Measurements from ENCODE around the gene DSCAML1.

DSCAML1 gene

GRCh38 chr11:117443266-117444186, 353.5 kb downstream of the DSCAML1 start:
- DNase-seq (ENCODE audit: low spot score), result peak; percentile 59
- no CpG with 5 or more reads among the region's 38 CpGs for WGBS, 2 donors (ENCODE audit: extremely low coverage in 2 of 2, insufficient read length in 2 of 2, insufficient replicate concordance in 1 of 2)
- H3K27me3 ChIP-seq (ENCODE audit: control insufficient read depth in 3 of 3, insufficient read depth in 3 of 3, low read depth in 1 of 3, low read length in 3 of 3), result peaks cover 0 to 37% (median 7%) of the 10 kb centered on the region in 3 experiments
- H2BK5ac ChIP-seq (ENCODE audit: low read length), result no peak overlapping the region
- no peak overlapping the region for H4K8ac ChIP-seq (ENCODE audit: low read depth, low read length)
- no peak overlapping the region for H3K4ac ChIP-seq (ENCODE audit: low read length)
- peaks cover 7 to 14% of the 10 kb centered on the region in 2 donors for H3K4me1 ChIP-seq (ENCODE audit: control insufficient read depth in 2 of 2, insufficient read depth in 1 of 2, low read depth in 1 of 2, low read length in 2 of 2)
- H3K36me3 ChIP-seq (replicated peaks in 1 of 2; ENCODE audit: control insufficient read depth in 2 of 2, insufficient read depth in 2 of 2, low read length in 2 of 2), result no peaks in the 10 kb centered on the region
- H2AK5ac ChIP-seq (ENCODE audit: low read depth, low read length), result peak overlapping the region; percentile 91
- H4K91ac ChIP-seq (ENCODE audit: low read depth, low read length, poor library complexity), result no peak overlapping the region
- H3K4me2 ChIP-seq (ENCODE audit: insufficient read depth, low read length, poor library complexity, severe bottlenecking), result no peak overlapping the region
- H2BK120ac ChIP-seq (ENCODE audit: low read depth, low read length), result peak overlapping the region; percentile 67
- H3K23ac ChIP-seq (ENCODE audit: low read depth, low read length, poor library complexity), result peak overlapping the region; percentile 70
- H3K9me3 ChIP-seq (replicated peaks in 1 of 2; ENCODE audit: control insufficient read depth in 2 of 2, insufficient read depth in 1 of 2, low read depth in 1 of 2, low read length in 2 of 2), result peaks cover 0 to 2% of the 10 kb centered on the region in 2 donors
- no peak overlapping the region for H3K4me3 ChIP-seq (ENCODE audit: low read length in 2 of 2)
- peak overlapping the region; percentile 51 for H3K9ac ChIP-seq (ENCODE audit: low read depth, low read length, poor library complexity)
- H2BK12ac ChIP-seq (ENCODE audit: low read length), result no peak overlapping the region
- no peaks in the 10 kb centered on the region for H3K79me1 ChIP-seq (ENCODE audit: low read depth, low read length)
- peak overlapping the region; percentile 85 for H3K18ac ChIP-seq (ENCODE audit: low read length)
- H2BK15ac ChIP-seq (ENCODE audit: low read length), result peak overlapping the region; percentile 78
- no peak overlapping the region for H3K27ac ChIP-seq (replicated peaks; ENCODE audit: low read length)
- H2AFZ ChIP-seq (ENCODE audit: low read length), result peak overlapping the region; percentile 89
- H3K14ac ChIP-seq (ENCODE audit: low read length), result peak overlapping the region; percentile 76

DNA sequence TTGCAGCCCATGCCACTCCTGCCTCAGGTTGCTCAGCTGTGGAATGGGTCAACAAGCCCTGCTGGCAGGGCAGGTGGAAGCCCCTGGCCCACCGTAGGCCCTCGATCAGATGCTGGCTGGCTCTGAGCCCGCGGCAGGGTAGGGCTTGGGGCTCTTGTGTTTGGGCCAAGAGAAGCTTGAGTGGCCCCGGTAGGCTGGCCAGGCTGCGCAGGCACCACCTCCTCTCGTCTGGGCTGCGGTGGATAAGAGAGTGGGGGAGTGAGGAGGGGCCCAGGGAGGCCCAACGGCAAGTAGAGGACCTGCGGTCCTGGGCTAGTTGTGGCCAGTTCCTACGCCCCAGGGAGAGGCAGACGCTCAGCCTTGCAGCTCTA, 354.2 kb downstream of the DSCAML1 start:
- Histone ChIP-seq H3K4me3 (ENCODE audit: low read length in 2 of 2) (no peak overlapping the region), H3K27ac (replicated peaks; ENCODE audit: low read length) (no peak overlapping the region), H4K91ac (ENCODE audit: low read depth, low read length, poor library complexity) (no peak overlapping the region), H2BK120ac (ENCODE audit: low read depth, low read length) (no peak overlapping the region), H4K8ac (ENCODE audit: low read depth, low read length) (peak overlapping the region; percentile 50), H3K4me2 (ENCODE audit: insufficient read depth, low read length, poor library complexity, severe bottlenecking) (no peak overlapping the region), H2AK5ac (ENCODE audit: low read depth, low read length) (peak overlapping the region; percentile 91), H3K27me3 (ENCODE audit: control insufficient read depth in 3 of 3, insufficient read depth in 3 of 3, low read depth in 1 of 3, low read length in 3 of 3) (peaks cover 0 to 43% (median 7%) of the 10 kb centered on the region in 3 experiments), H3K79me1 (ENCODE audit: low read depth, low read length) (no peaks in the 10 kb centered on the region), H2BK12ac (ENCODE audit: low read length) (no peak overlapping the region), H3K36me3 (replicated peaks in 1 of 2; ENCODE audit: control insufficient read depth in 2 of 2, insufficient read depth in 2 of 2, low read length in 2 of 2) (no peaks in the 10 kb centered on the region), H3K23ac (ENCODE audit: low read depth, low read length, poor library complexity) (peak overlapping the region; percentile 39), H2BK15ac (ENCODE audit: low read length) (peak overlapping the region; percentile 78), H3K4ac (ENCODE audit: low read length) (no peak overlapping the region), H3K9me3 (replicated peaks in 1 of 2; ENCODE audit: control insufficient read depth in 2 of 2, insufficient read depth in 1 of 2, low read depth in 1 of 2, low read length in 2 of 2) (peaks cover 0 to 2% of the 10 kb centered on the region in 2 donors), H2AFZ (ENCODE audit: low read length) (peak overlapping the region; percentile 89), H3K9ac (ENCODE audit: low read depth, low read length, poor library complexity) (no peak overlapping the region), H2BK5ac (ENCODE audit: low read length) (peak overlapping the region; percentile 77), H3K18ac (ENCODE audit: low read length) (peak overlapping the region; percentile 81), H3K4me1 (ENCODE audit: control insufficient read depth in 2 of 2, insufficient read depth in 1 of 2, low read depth in 1 of 2, low read length in 2 of 2) (peaks cover 10 to 14% of the 10 kb centered on the region in 2 donors), H3K14ac (ENCODE audit: low read length) (no peak overlapping the region)
- no CpG with 5 or more reads among the region's 12 CpGs for WGBS, 2 donors (ENCODE audit: extremely low coverage in 2 of 2, insufficient read length in 2 of 2, insufficient replicate concordance in 1 of 2)
- no peak for DNase-seq (ENCODE audit: low spot score)

GRCh38 chr11:117442049-117442868, 354.8 kb downstream of the DSCAML1 start:
- H3K9me3 ChIP-seq (replicated peaks in 1 of 2; ENCODE audit: control insufficient read depth in 2 of 2, insufficient read depth in 1 of 2, low read depth in 1 of 2, low read length in 2 of 2), result peaks cover 0 to 2% of the 10 kb centered on the region in 2 donors
- no peak overlapping the region for H2BK12ac ChIP-seq (ENCODE audit: low read length)
- peak overlapping the region in 1 of 2 donors; percentile 55 for H3K4me3 ChIP-seq (ENCODE audit: low read length in 2 of 2)
- peak overlapping the region; percentile 73 for H4K8ac ChIP-seq (ENCODE audit: low read depth, low read length)
- H3K9ac ChIP-seq (ENCODE audit: low read depth, low read length, poor library complexity), result no peak overlapping the region
- H3K79me1 ChIP-seq (ENCODE audit: low read depth, low read length), result no peaks in the 10 kb centered on the region
- H2BK5ac ChIP-seq (ENCODE audit: low read length), result peak overlapping the region; percentile 77
- no peak overlapping the region for H2AFZ ChIP-seq (ENCODE audit: low read length)
- no peak for DNase-seq (ENCODE audit: low spot score)
- H2AK5ac ChIP-seq (ENCODE audit: low read depth, low read length), result peak overlapping the region; percentile 91
- H3K4me2 ChIP-seq (ENCODE audit: insufficient read depth, low read length, poor library complexity, severe bottlenecking), result no peak overlapping the region
- peaks cover 0 to 45% (median 7%) of the 10 kb centered on the region in 3 experiments for H3K27me3 ChIP-seq (ENCODE audit: control insufficient read depth in 3 of 3, insufficient read depth in 3 of 3, low read depth in 1 of 3, low read length in 3 of 3)
- H3K4ac ChIP-seq (ENCODE audit: low read length), result no peak overlapping the region
- H3K27ac ChIP-seq (replicated peaks; ENCODE audit: low read length), result no peak overlapping the region
- H3K18ac ChIP-seq (ENCODE audit: low read length), result no peak overlapping the region
- H3K36me3 ChIP-seq (replicated peaks in 1 of 2; ENCODE audit: control insufficient read depth in 2 of 2, insufficient read depth in 2 of 2, low read length in 2 of 2), result no peaks in the 10 kb centered on the region
- no CpG with 5 or more reads among the region's 16 CpGs for WGBS, 2 donors (ENCODE audit: extremely low coverage in 2 of 2, insufficient read length in 2 of 2, insufficient replicate concordance in 1 of 2)
- no peak overlapping the region for H2BK15ac ChIP-seq (ENCODE audit: low read length)
- H3K4me1 ChIP-seq (ENCODE audit: control insufficient read depth in 2 of 2, insufficient read depth in 1 of 2, low read depth in 1 of 2, low read length in 2 of 2), result peaks cover 11 to 14% of the 10 kb centered on the region in 2 donors
- H3K23ac ChIP-seq (ENCODE audit: low read depth, low read length, poor library complexity), result peak overlapping the region; percentile 39
- no peak overlapping the region for H3K14ac ChIP-seq (ENCODE audit: low read length)
- peak overlapping the region; percentile 33 for H4K91ac ChIP-seq (ENCODE audit: low read depth, low read length, poor library complexity)
- H2BK120ac ChIP-seq (ENCODE audit: low read depth, low read length), result no peak overlapping the region
